IPS-18a (cell line): Measurements from ENCODE around the gene CKB.

ENCODE experiments used
- H3K27ac ChIP-seq: one replicate; pipeline ENCODE4 v1.5.1; 2013; ENCODE audit warnings: low read length
- H3K27me3 ChIP-seq: one replicate; pipeline ENCODE4 v1.6.1; 2013; ENCODE audit warnings: mild to moderate bottlenecking, low read length; ENCODE audit not compliant: control insufficient read depth, insufficient read depth
- H3K36me3 ChIP-seq: one replicate; pipeline ENCODE4 v1.6.1; 2013; ENCODE audit warnings: low read depth, low read length; ENCODE audit not compliant: control insufficient read depth
- H3K4me1 ChIP-seq: one replicate; pipeline ENCODE4 v1.6.1; 2013; ENCODE audit warnings: low read depth, low read length; ENCODE audit not compliant: control insufficient read depth
- H3K4me3 ChIP-seq: one replicate; pipeline ENCODE4 v1.5.1; 2013; ENCODE audit warnings: low read length
- H3K9ac ChIP-seq: one replicate; pipeline ENCODE4 v1.6.1; 2013; ENCODE audit warnings: mild to moderate bottlenecking, low read length, moderate library complexity
- H3K9me3 ChIP-seq: one replicate; pipeline ENCODE4 v1.6.1; 2013; ENCODE audit warnings: low read depth, low read length; ENCODE audit not compliant: control insufficient read depth

CKB gene

GRCh38 chr14:103500148-103500990 is 22.3 kb downstream of the CKB start:
- no peaks in the 10 kb centered on the region for H3K9me3 ChIP-seq
- no peak overlapping the region for H3K4me3 ChIP-seq
- no peak overlapping the region for H3K9ac ChIP-seq
- no peaks in the 10 kb centered on the region for H3K27me3 ChIP-seq
- H3K36me3 ChIP-seq = peaks cover 57% of the 10 kb centered on the region
- no peak overlapping the region for H3K27ac ChIP-seq
- no peaks in the 10 kb centered on the region for H3K4me1 ChIP-seq

GRCh38 chr14:103499709-103500108 is 22.9 kb downstream of the CKB start:
- Histone ChIP-seq H3K27me3 (no peaks in the 10 kb centered on the region), H3K9ac (no peak overlapping the region), H3K4me3 (no peak overlapping the region), H3K4me1 (no peaks in the 10 kb centered on the region), H3K9me3 (no peaks in the 10 kb centered on the region), H3K27ac (no peak overlapping the region), H3K36me3 (peaks cover 54% of the 10 kb centered on the region)

GRCh38 chr14:103496776-103497175 is 25.9 kb downstream of the CKB start:
- Histone ChIP-seq H3K27ac (no peak overlapping the region), H3K9ac (no peak overlapping the region), H3K36me3 (peaks cover 38% of the 10 kb centered on the region), H3K4me1 (no peaks in the 10 kb centered on the region), H3K27me3 (no peaks in the 10 kb centered on the region), H3K9me3 (no peaks in the 10 kb centered on the region), H3K4me3 (no peak overlapping the region)

- Histone ChIP-seq H3K27ac (no peak overlapping the region), H3K9me3 (no peaks in the 10 kb centered on the region), H3K4me1 (no peaks in the 10 kb centered on the region), H3K36me3 (peaks cover 42% of the 10 kb centered on the region), H3K27me3 (no peaks in the 10 kb centered on the region), H3K4me3 (no peak overlapping the region), H3K9ac (no peak overlapping the region)
Observed at GRCh38 chr14:103495854-103496253, 26.8 kb downstream of the CKB start.

GRCh38 chr14:103492156-103492925 is 30.3 kb downstream of the CKB start:
- H3K4me3 ChIP-seq = no peak overlapping the region
- H3K36me3 ChIP-seq = peaks cover 49% of the 10 kb centered on the region
- H3K9me3 ChIP-seq = no peaks in the 10 kb centered on the region
- no peaks in the 10 kb centered on the region for H3K4me1 ChIP-seq
- no peaks in the 10 kb centered on the region for H3K27me3 ChIP-seq
- no peak overlapping the region for H3K9ac ChIP-seq
- no peak overlapping the region for H3K27ac ChIP-seq

- peaks cover 46% of the 10 kb centered on the region for H3K36me3 ChIP-seq
- H3K27me3 ChIP-seq = no peaks in the 10 kb centered on the region
- H3K4me1 ChIP-seq = no peaks in the 10 kb centered on the region
- H3K9me3 ChIP-seq = no peaks in the 10 kb centered on the region
- no peak overlapping the region for H3K9ac ChIP-seq
- H3K27ac ChIP-seq = no peak overlapping the region
- H3K4me3 ChIP-seq = no peak overlapping the region
Observed at GRCh38 chr14:103491691-103492090, 30.9 kb downstream of the CKB start.

- H3K9me3 ChIP-seq = no peaks in the 10 kb centered on the region
- H3K9ac ChIP-seq = no peak overlapping the region
- H3K36me3 ChIP-seq = peaks cover 36% of the 10 kb centered on the region
- no peaks in the 10 kb centered on the region for H3K27me3 ChIP-seq
- no peak overlapping the region for H3K27ac ChIP-seq
- no peaks in the 10 kb centered on the region for H3K4me1 ChIP-seq
- no peak overlapping the region for H3K4me3 ChIP-seq
Observed at GRCh38 chr14:103489621-103490020, 33.0 kb downstream of the CKB start.

- Histone ChIP-seq H3K4me1 (no peaks in the 10 kb centered on the region), H3K9ac (no peak overlapping the region), H3K4me3 (no peak overlapping the region), H3K36me3 (peaks cover 36% of the 10 kb centered on the region), H3K9me3 (no peaks in the 10 kb centered on the region), H3K27me3 (no peaks in the 10 kb centered on the region), H3K27ac (no peak overlapping the region)
Observed at GRCh38 chr14:103488960-103489359, 33.7 kb downstream of the CKB start.

- Histone ChIP-seq H3K9me3 (no peaks in the 10 kb centered on the region), H3K36me3 (peaks cover 36% of the 10 kb centered on the region), H3K4me1 (no peaks in the 10 kb centered on the region), H3K27ac (no peak overlapping the region), H3K4me3 (no peak overlapping the region), H3K27me3 (no peaks in the 10 kb centered on the region), H3K9ac (no peak overlapping the region)
Observed at GRCh38 chr14:103488071-103488470, 34.6 kb downstream of the CKB start.

- Histone ChIP-seq H3K4me1 (no peaks in the 10 kb centered on the region), H3K4me3 (no peak overlapping the region), H3K36me3 (peaks cover 39% of the 10 kb centered on the region), H3K27ac (no peak overlapping the region), H3K9ac (no peak overlapping the region), H3K27me3 (no peaks in the 10 kb centered on the region), H3K9me3 (no peaks in the 10 kb centered on the region)
Observed at GRCh38 chr14:103485504-103485903, 37.1 kb downstream of the CKB start.

- H3K36me3 ChIP-seq = peaks cover 42% of the 10 kb centered on the region
- no peak overlapping the region for H3K9ac ChIP-seq
- no peak overlapping the region for H3K4me3 ChIP-seq
- H3K4me1 ChIP-seq = no peaks in the 10 kb centered on the region
- no peaks in the 10 kb centered on the region for H3K27me3 ChIP-seq
- no peak overlapping the region for H3K27ac ChIP-seq
- no peaks in the 10 kb centered on the region for H3K9me3 ChIP-seq
Observed at GRCh38 chr14:103483600-103483999, 39.0 kb downstream of the CKB start.
